ENCODE data around the gene EGLN3.

- TF ChIP-seq, protein P1, sequence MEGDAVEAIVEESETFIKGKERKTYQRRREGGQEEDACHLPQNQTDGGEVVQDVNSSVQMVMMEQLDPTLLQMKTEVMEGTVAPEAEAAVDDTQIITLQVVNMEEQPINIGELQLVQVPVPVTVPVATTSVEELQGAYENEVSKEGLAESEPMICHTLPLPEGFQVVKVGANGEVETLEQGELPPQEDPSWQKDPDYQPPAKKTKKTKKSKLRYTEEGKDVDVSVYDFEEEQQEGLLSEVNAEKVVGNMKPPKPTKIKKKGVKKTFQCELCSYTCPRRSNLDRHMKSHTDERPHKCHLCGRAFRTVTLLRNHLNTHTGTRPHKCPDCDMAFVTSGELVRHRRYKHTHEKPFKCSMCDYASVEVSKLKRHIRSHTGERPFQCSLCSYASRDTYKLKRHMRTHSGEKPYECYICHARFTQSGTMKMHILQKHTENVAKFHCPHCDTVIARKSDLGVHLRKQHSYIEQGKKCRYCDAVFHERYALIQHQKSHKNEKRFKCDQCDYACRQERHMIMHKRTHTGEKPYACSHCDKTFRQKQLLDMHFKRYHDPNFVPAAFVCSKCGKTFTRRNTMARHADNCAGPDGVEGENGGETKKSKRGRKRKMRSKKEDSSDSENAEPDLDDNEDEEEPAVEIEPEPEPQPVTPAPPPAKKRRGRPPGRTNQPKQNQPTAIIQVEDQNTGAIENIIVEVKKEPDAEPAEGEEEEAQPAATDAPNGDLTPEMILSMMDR (IDR thresholded peaks at IDR 0.05) = no peak
- TF ChIP-seq EP300 (IDR thresholded peaks at IDR 0.05) = no peak
Observed at GRCh38 chr14:33934938-33935337, 15.9 kb downstream of the EGLN3 start.
